ENCODE measurements around the gene RNF4. TPM values are rescaled to one million over a fixed set of nuclear protein-coding genes. Genes with fewer than 3 reads are reported as not detected.

The RNF4 gene
- total and polyA plus RNA-seq, 10 of the 15 experiments (the other 5 are each of a cell fraction or from before 2014, with no cell fraction given) = 34.9 to 145 (median 76.1) TPM

GRCh38 chr4:2449511-2450392 lies 19.2 kb upstream of the RNF4 start (continued):
- TF ChIP-seq ETV6 (conservative IDR thresholded peaks at IDR 0.05 in 1 of 2, IDR thresholded peaks at IDR 0.05 in 1 of 2; ENCODE audit: borderline replicate concordance in 1 of 2, low read depth in 1 of 2) = no peak
- no peak for TF ChIP-seq ZNF274 (IDR thresholded peaks at IDR 0.05; ENCODE audit: insufficient read depth, insufficient read length)
- TF ChIP-seq IKZF2 (IDR thresholded peaks at IDR 0.05) = no peak
- TF ChIP-seq RCOR1 (conservative IDR thresholded peaks at IDR 0.05; ENCODE audit: low read depth, low read length) = no peak
- no peak for TF ChIP-seq IRF5 (IDR thresholded peaks at IDR 0.05; ENCODE audit: borderline replicate concordance)
- no peak for TF ChIP-seq YBX1 (IDR thresholded peaks at IDR 0.05)
- no peak for TF ChIP-seq MAX (IDR thresholded peaks at IDR 0.05; ENCODE audit: low read depth, low read length)

- BruUV-seq (replicated peaks) = no TSS peak
- TF ChIP-seq NRF1 (conservative IDR thresholded peaks at IDR 0.05; ENCODE audit: low read depth, low read length) (no peak), RAD51 (IDR thresholded peaks at IDR 0.05) (no peak), GATAD2B (conservative IDR thresholded peaks at IDR 0.05; ENCODE audit: low read depth) (no peak), E2F4 (IDR thresholded peaks at IDR 0.05; ENCODE audit: low read depth, low read length) (no peak), POU2F2 (IDR thresholded peaks at IDR 0.05; ENCODE audit: borderline replicate concordance, low read depth, low read length) (no peak), CHD1 (IDR thresholded peaks at IDR 0.05; ENCODE audit: low read depth, low read length) (no peak), PML (IDR thresholded peaks at IDR 0.05; ENCODE audit: low read length) (no peak)
These were observed 18.4 kb upstream of the RNF4 start for GRCh38 chr4:2450394-2451035.

More at GRCh38 chr4:2450394-2451035, 18.4 kb upstream of the RNF4 start:
- H3K27ac ChIP-seq (ENCODE audit: control insufficient read depth, insufficient read depth) = no peak overlapping the region
- FAIRE-seq (no peak), DNase-seq (ENCODE audit: low read depth, low spot score) (no peak), ATAC-seq (peak; percentile 43)
- H3K9ac ChIP-seq (ENCODE audit: control insufficient read depth, insufficient read depth, low read length) = no peak overlapping the region
- POLR2A ChIA-PET = interaction anchor here (0.6 to 0.9 kb wide), 2 partner anchors 28 to 29 kb away, joined by 3 read pairs; no protein-coding TSS in a partner anchor
- in situ Hi-C loops (cut with MboI) (no loop called here), intact Hi-C loops (cut with micrococcal nuclease; ENCODE audit: unreplicated experiment) (no loop called here)
- H3K9me3 ChIP-seq (replicated peaks; ENCODE audit: control insufficient read depth, insufficient read depth, low read length) = no peaks in the 10 kb centered on the region
- H3K4me3 ChIP-seq = no peak overlapping the region
- CTCF ChIA-PET = interaction anchor here (1.4 to 2.1 kb wide), 2 partner anchors 9 to 10 kb away, joined by 3 to 8 read pairs; no protein-coding TSS in a partner anchor
- SMC1A ChIA-PET (ENCODE audit: uncharacterized antibody, unreplicated experiment) = interaction anchor here (0.6 kb wide), 1 partner anchor 14 kb away, joined by 3 read pairs; no protein-coding TSS in a partner anchor
- H3K4me1 ChIP-seq (ENCODE audit: control insufficient read depth, insufficient read depth, low read length) = no peaks in the 10 kb centered on the region
- H2AFZ ChIP-seq (ENCODE audit: control insufficient read depth, low read depth, low read length) = no peak overlapping the region
- H4K20me1 ChIP-seq (ENCODE audit: control insufficient read depth, insufficient read depth) = no peaks in the 10 kb centered on the region
- H3K4me2 ChIP-seq (ENCODE audit: control insufficient read depth, insufficient read depth) = no peak overlapping the region
- 39% methylated on average over 16 of the region's 16 CpGs for WGBS (ENCODE audit: insufficient coverage, insufficient replicate concordance, low lambda C conversion rate, missing lambda C conversion rate)
- RAD21 ChIA-PET (ENCODE audit: unreplicated experiment) = no interaction called here
- no peaks in the 10 kb centered on the region for H3K36me3 ChIP-seq (ENCODE audit: control insufficient read depth in 2 of 2, insufficient read depth in 2 of 2, low read length in 1 of 2)
- no peaks in the 10 kb centered on the region for H3K79me2 ChIP-seq (ENCODE audit: control insufficient read depth, insufficient read depth, low read length)
- no peaks in the 10 kb centered on the region; a peak in 2 of 4 replicates for H3K27me3 ChIP-seq (replicated peaks in 1 of 2; ENCODE audit: control insufficient read depth in 2 of 2, insufficient read depth in 2 of 2, low read length in 1 of 2)

Measured in GM12878 (cell line).